Ovary (tissue), 3 donors: ENCODE results near the gene APOL5.

Experiments used
- CTCF ChIP-seq, 3 donors: fragments of 450-650 bp in 2 of 3; fragments of 200-600 bp in 1 of 3; IDR thresholded peaks; one replicate each; pipeline versions ENCODE4 v1.5.1 to v1.8.0; 2016 to 2022; ENCODE audit warnings: antibody characterized with exemption in 3 of 3, mild to moderate bottlenecking in 1 of 3
- EP300 ChIP-seq: sonication (generic); formaldehyde crosslinking; IDR thresholded peaks from one replicate; pipeline ENCODE4 v1.6.1; 2017; ENCODE audit warnings: antibody characterized with exemption
- POLR2A ChIP-seq: fragments of 450-650 bp; IDR thresholded peaks from one replicate; pipeline ENCODE4 v1.6.1; 2017; ENCODE audit warnings: antibody characterized with exemption, mild to moderate bottlenecking, moderate library complexity
- donor health status: DM: no; HTN: no; CAD: no.

- no peak for TF ChIP-seq CTCF (IDR thresholded peaks at IDR 0.05)
- no peak for TF ChIP-seq POLR2A
- TF ChIP-seq EP300, result no peak
Measured at GRCh38 chr22:35766654-35767580, 49.2 kb downstream of the APOL5 start.
